Mesendoderm (in vitro differentiated cells): ENCODE measurements around the gene MTHFD1L.
"Not testable (repeated sequence)": the region's sequence is repeated elsewhere in the genome, so short reads cannot be mapped to it uniquely, and the experiment has no call there.

Experiments
- DNase-seq: peaks from one replicate; pipeline ENCODE4 v3.0.0; 2013
- H2AK5ac ChIP-seq: 2 replicates; pipeline ENCODE4 v1.6.1; 2013; ENCODE audit warnings: low read length, inconsistent platforms
- H2BK120ac ChIP-seq: 2 replicates; pipeline ENCODE4 v1.6.1; 2013; ENCODE audit warnings: low read depth, mild to moderate bottlenecking, low read length, moderate library complexity, mixed read lengths
- H2BK15ac ChIP-seq: replicated peaks from 2 replicates; pipeline ENCODE4 v1.6.1; 2013; ENCODE audit warnings: low read depth, mild to moderate bottlenecking, moderate library complexity
- H2BK5ac ChIP-seq: 2 replicates; pipeline ENCODE4 v1.6.1; 2013; ENCODE audit warnings: low read length, inconsistent platforms
- H3K18ac ChIP-seq: 2 replicates; pipeline ENCODE4 v1.6.1; 2013; ENCODE audit warnings: mild to moderate bottlenecking, low read length, mixed read lengths
- H3K23ac ChIP-seq: one replicate; pipeline ENCODE4 v1.6.1; 2013; ENCODE audit warnings: low read length
- H3K27ac ChIP-seq: 2 replicates; pipeline ENCODE4 v1.5.1; 2013; ENCODE audit warnings: low read depth, mild to moderate bottlenecking, inconsistent platforms, low read length, moderate library complexity
- H3K27me3 ChIP-seq: 2 replicates; pipeline ENCODE4 v1.6.1; 2013; ENCODE audit warnings: low read length, control low read depth, mild to moderate bottlenecking, inconsistent platforms; ENCODE audit not compliant: insufficient read depth, poor library complexity
- H3K36me3 ChIP-seq: 2 replicates; pipeline ENCODE4 v1.6.1; 2013; ENCODE audit warnings: low read length, inconsistent platforms; ENCODE audit not compliant: control insufficient read depth, insufficient read depth
- H3K4ac ChIP-seq: one replicate; pipeline ENCODE4 v1.6.1; 2013; ENCODE audit warnings: low read depth, mild to moderate bottlenecking, low read length, moderate library complexity
- H3K4me1 ChIP-seq: 2 replicates; pipeline ENCODE4 v1.6.1; 2013; ENCODE audit warnings: low read depth, low read length, inconsistent platforms; ENCODE audit not compliant: control insufficient read depth
- H3K4me2 ChIP-seq: 2 replicates; pipeline ENCODE4 v1.6.1; 2013; ENCODE audit warnings: low read length
- H3K4me3 ChIP-seq: 2 replicates; pipeline ENCODE4 v1.5.1; 2013; ENCODE audit warnings: mild to moderate bottlenecking, low read length
- H3K56ac ChIP-seq: one replicate; pipeline ENCODE4 v1.6.1; 2013; ENCODE audit warnings: low read length
- H3K79me1 ChIP-seq: 2 replicates; pipeline ENCODE4 v1.6.1; 2013; ENCODE audit warnings: low read length, inconsistent platforms
- H3K79me2 ChIP-seq: 2 replicates; pipeline ENCODE4 v1.6.1; 2013; ENCODE audit warnings: mild to moderate bottlenecking, low read length; ENCODE audit not compliant: control insufficient read depth, insufficient read depth
- H3K9ac ChIP-seq: 2 replicates; pipeline ENCODE4 v1.6.1; 2013; ENCODE audit warnings: low read length, inconsistent platforms
- H4K5ac ChIP-seq: one replicate; pipeline ENCODE4 v1.6.1; 2013; ENCODE audit warnings: low read length
- H4K8ac ChIP-seq: one replicate; pipeline ENCODE4 v1.6.1; 2013; ENCODE audit warnings: low read depth, mild to moderate bottlenecking, control low read depth, low read length, moderate library complexity
- WGBS: extraction: QIAGEN DNeasy Blood & Tissue Kit; methylation state at CpG from one replicate; pipeline ENCODE4 v1.1.7; 2013; ENCODE audit warnings: low lambda C conversion rate, missing lambda C conversion rate; ENCODE audit not compliant: insufficient coverage; ENCODE audit errors: extremely low coverage; 5-methylcytosine and 5-hydroxymethylcytosine counted together

MTHFD1L gene

GRCh38 chr6:151027936-151028838 is 162.7 kb downstream of the MTHFD1L start:
- H3K79me1 ChIP-seq, result no peaks in the 10 kb centered on the region
- no peak overlapping the region for H3K23ac ChIP-seq
- H4K8ac ChIP-seq, result no peak overlapping the region
- no peak overlapping the region for H3K4me2 ChIP-seq
- no peak overlapping the region for H2BK15ac ChIP-seq
- no peak overlapping the region for H2BK5ac ChIP-seq
- no peak overlapping the region for H2BK120ac ChIP-seq
- no peak overlapping the region for H2AK5ac ChIP-seq
- H3K4me1 ChIP-seq, result no peaks in the 10 kb centered on the region
- H3K4me3 ChIP-seq, result no peak overlapping the region
- WGBS, result no CpG with 5 or more reads among the region's 15 CpGs
- no peak overlapping the region for H3K9ac ChIP-seq
- no peaks in the 10 kb centered on the region for H3K79me2 ChIP-seq
- H3K27me3 ChIP-seq, result no peaks in the 10 kb centered on the region
- H3K36me3 ChIP-seq, result peaks cover 3% of the 10 kb centered on the region
- no peak overlapping the region for H4K5ac ChIP-seq
- H3K56ac ChIP-seq, result no peak overlapping the region
- H3K4ac ChIP-seq, result no peak overlapping the region
- no peak overlapping the region for H3K18ac ChIP-seq
- no peak for DNase-seq
- no peak overlapping the region for H3K27ac ChIP-seq

GRCh38 chr6:151029970-151030369 is 164.5 kb downstream of the MTHFD1L start:
- H3K18ac ChIP-seq, result no peak overlapping the region
- H3K23ac ChIP-seq, result no peak overlapping the region
- H3K27me3 ChIP-seq, result no peaks in the 10 kb centered on the region
- no peak overlapping the region for H3K27ac ChIP-seq
- no peaks in the 10 kb centered on the region for H3K79me1 ChIP-seq
- WGBS, result no CpG with 5 or more reads among the region's 5 CpGs
- H3K56ac ChIP-seq, result no peak overlapping the region
- H3K4me1 ChIP-seq, result no peaks in the 10 kb centered on the region
- H2BK5ac ChIP-seq, result no peak overlapping the region
- H3K79me2 ChIP-seq, result no peaks in the 10 kb centered on the region
- DNase-seq, result no peak
- H4K5ac ChIP-seq, result no peak overlapping the region
- no peak overlapping the region for H2AK5ac ChIP-seq
- H3K4ac ChIP-seq, result no peak overlapping the region
- peaks cover 4% of the 10 kb centered on the region for H3K36me3 ChIP-seq
- H3K9ac ChIP-seq, result no peak overlapping the region
- H3K4me3 ChIP-seq, result no peak overlapping the region
- H3K4me2 ChIP-seq, result no peak overlapping the region
- no peak overlapping the region for H4K8ac ChIP-seq
- H2BK120ac ChIP-seq, result no peak overlapping the region
- no peak overlapping the region for H2BK15ac ChIP-seq

- Histone ChIP-seq H3K79me2 (no peaks in the 10 kb centered on the region), H2BK5ac (no peak overlapping the region), H3K9ac (no peak overlapping the region), H4K8ac (no peak overlapping the region), H3K79me1 (no peaks in the 10 kb centered on the region), H3K23ac (no peak overlapping the region), H3K4me3 (no peak overlapping the region), H4K5ac (no peak overlapping the region), H2BK15ac (no peak overlapping the region), H2BK120ac (no peak overlapping the region), H3K4ac (no peak overlapping the region), H3K27ac (no peak overlapping the region), H3K36me3 (peaks cover 6% of the 10 kb centered on the region), H3K56ac (no peak overlapping the region), H3K18ac (no peak overlapping the region), H2AK5ac (no peak overlapping the region), H3K4me2 (no peak overlapping the region), H3K4me1 (no peaks in the 10 kb centered on the region), H3K27me3 (no peaks in the 10 kb centered on the region)
- DNase-seq, result no peak
- WGBS, result no CpG with 5 or more reads among the region's 3 CpGs
Observed at GRCh38 chr6:151032034-151032433, 166.5 kb downstream of the MTHFD1L start.

GRCh38 chr6:151034825-151035781 is 169.6 kb downstream of the MTHFD1L start:
- H4K5ac ChIP-seq, result no peak overlapping the region
- H3K56ac ChIP-seq, result no peak overlapping the region
- H4K8ac ChIP-seq, result no peak overlapping the region
- H2BK15ac ChIP-seq, result no peak overlapping the region
- H3K9ac ChIP-seq, result no peak overlapping the region
- H3K27me3 ChIP-seq, result no peaks in the 10 kb centered on the region
- no peaks in the 10 kb centered on the region for H3K79me1 ChIP-seq
- H2BK120ac ChIP-seq, result no peak overlapping the region
- no peak overlapping the region for H3K18ac ChIP-seq
- DNase-seq, result no peak
- H3K4ac ChIP-seq, result no peak overlapping the region
- H3K4me1 ChIP-seq, result no peaks in the 10 kb centered on the region
- no peak overlapping the region for H3K23ac ChIP-seq
- H3K4me2 ChIP-seq, result no peak overlapping the region
- H3K36me3 ChIP-seq, result peaks cover 4% of the 10 kb centered on the region
- no peak overlapping the region for H3K4me3 ChIP-seq
- H3K79me2 ChIP-seq, result no peaks in the 10 kb centered on the region
- H2AK5ac ChIP-seq, result no peak overlapping the region
- no peak overlapping the region for H2BK5ac ChIP-seq
- H3K27ac ChIP-seq, result no peak overlapping the region
- WGBS, result no CpG with 5 or more reads among the region's 10 CpGs

DNA sequence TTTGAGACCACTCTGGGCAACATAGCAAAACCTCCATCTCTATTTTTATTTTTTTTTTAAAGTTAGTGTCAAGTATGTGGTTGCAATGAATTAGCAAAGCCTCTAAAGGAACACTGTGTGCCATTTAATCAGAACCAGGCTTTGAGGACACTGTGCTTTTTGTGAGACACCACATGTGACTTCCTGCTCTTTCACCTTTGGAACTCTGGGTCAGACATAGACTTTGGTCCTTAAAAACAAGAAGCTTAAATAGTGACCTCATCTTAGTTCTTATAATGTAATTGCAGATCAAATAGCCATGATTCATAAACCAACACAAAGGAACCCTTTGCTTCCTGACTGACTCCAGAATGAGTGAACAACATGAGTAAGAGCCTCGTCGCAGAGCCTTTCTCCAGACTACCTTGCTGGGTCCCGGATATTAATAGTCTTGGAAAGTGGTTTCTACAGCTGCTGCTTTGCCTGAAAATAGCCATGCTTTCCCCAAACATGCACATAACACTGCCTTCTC is 170.8 kb downstream of the MTHFD1L start:
- H3K79me1 ChIP-seq, H3K4me2 ChIP-seq, H4K5ac ChIP-seq, H3K27ac ChIP-seq, H3K56ac ChIP-seq, H3K4me3 ChIP-seq, H3K23ac ChIP-seq, H3K4ac ChIP-seq, H3K79me2 ChIP-seq, H3K27me3 ChIP-seq, H2AK5ac ChIP-seq, H3K36me3 ChIP-seq, H4K8ac ChIP-seq, H2BK120ac ChIP-seq, H3K18ac ChIP-seq, H3K9ac ChIP-seq, H3K4me1 ChIP-seq, H2BK5ac ChIP-seq, H2BK15ac ChIP-seq, DNase-seq: not testable (repeated sequence)
- WGBS, result no CpG with 5 or more reads among the region's 3 CpGs
